Measurements from ENCODE around the gene MEGF11.

DNA sequence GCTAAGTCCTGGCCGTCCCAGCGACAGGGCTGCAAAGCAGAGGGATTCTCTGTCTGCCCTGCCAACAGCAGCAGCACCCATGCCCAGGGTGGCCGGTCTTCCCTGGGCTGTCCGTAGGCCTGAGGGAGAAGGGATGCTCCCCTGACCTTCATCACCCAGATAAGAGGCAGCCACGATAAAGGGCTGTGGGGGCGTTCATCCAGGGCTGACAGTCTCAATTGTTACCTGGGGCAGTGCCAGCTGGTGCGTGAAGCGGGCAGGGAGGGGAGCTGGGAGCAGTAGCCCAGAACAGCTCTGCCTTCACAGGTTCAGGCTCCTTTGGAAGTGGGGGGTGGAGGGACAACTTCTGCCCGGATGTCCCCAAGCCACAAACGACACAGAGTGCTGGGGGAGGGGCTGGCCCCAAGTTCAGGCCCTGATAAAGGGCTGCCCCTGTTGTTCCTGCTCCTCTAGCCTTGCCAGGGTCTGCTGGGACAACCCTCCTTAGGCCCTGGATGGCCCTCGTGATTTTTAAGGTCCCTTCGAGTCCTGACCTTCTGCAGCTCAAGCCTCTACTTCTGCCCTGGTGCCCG lies 289.6 kb downstream of the MEGF11 start:
- TF ChIP-seq, protein P1, sequence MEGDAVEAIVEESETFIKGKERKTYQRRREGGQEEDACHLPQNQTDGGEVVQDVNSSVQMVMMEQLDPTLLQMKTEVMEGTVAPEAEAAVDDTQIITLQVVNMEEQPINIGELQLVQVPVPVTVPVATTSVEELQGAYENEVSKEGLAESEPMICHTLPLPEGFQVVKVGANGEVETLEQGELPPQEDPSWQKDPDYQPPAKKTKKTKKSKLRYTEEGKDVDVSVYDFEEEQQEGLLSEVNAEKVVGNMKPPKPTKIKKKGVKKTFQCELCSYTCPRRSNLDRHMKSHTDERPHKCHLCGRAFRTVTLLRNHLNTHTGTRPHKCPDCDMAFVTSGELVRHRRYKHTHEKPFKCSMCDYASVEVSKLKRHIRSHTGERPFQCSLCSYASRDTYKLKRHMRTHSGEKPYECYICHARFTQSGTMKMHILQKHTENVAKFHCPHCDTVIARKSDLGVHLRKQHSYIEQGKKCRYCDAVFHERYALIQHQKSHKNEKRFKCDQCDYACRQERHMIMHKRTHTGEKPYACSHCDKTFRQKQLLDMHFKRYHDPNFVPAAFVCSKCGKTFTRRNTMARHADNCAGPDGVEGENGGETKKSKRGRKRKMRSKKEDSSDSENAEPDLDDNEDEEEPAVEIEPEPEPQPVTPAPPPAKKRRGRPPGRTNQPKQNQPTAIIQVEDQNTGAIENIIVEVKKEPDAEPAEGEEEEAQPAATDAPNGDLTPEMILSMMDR (IDR thresholded peaks at IDR 0.05), result no peak
- no peak for TF ChIP-seq POLR2A (IDR thresholded peaks at IDR 0.05)

Measured in right lobe of liver (tissue), 4 donors.